Breast epithelium (tissue), 3 donors: Measurements from ENCODE around the gene STIM1.

Experiments used
- POLR2AphosphoS5 ChIP-seq, 3 donors: sonication (generic); formaldehyde crosslinking; IDR thresholded peaks; one replicate each; pipeline ENCODE4 v1.6.1; 2017; ENCODE audit warnings: antibody characterized with exemption in 3 of 3
- TF ChIP-seq, protein P1 (sequence below), 3 donors: fragments of 450-650 bp; IDR thresholded peaks; one replicate each; pipeline ENCODE4 v1.5.1; 2016 to 2017; ENCODE audit warnings: antibody characterized with exemption in 3 of 3, mild to moderate bottlenecking in 3 of 3, moderate library complexity in 3 of 3

DNA sequence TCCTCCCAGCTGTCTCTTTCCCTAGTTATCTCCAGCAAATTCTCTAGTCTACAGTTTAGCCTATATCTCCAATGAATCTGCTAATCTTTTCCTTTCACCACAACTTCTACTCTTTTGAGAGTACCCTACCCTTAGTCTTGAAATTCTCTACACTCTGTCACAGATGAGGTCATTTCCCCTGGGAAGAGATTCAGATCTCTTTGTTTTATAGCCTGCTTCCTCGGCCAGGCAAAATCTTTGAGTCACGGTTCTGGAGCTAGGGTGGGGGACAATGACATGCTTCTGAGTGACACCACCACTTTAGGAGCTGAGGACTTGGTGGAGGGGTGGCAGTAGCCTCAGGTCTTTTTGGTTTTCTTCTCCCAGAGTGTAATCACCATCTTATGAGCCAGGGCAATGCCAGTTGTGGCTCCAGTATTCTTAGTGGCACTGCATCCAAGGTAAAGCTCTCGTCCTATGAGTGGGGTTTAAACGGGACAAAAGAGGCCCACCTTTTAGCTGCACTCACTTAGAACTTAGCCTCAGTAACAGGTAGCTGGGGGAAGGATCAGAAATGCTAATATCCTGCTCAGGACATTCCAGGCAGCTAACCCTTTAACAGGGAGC lies 140.6 kb downstream of the STIM1 start:
- TF ChIP-seq, protein P1, sequence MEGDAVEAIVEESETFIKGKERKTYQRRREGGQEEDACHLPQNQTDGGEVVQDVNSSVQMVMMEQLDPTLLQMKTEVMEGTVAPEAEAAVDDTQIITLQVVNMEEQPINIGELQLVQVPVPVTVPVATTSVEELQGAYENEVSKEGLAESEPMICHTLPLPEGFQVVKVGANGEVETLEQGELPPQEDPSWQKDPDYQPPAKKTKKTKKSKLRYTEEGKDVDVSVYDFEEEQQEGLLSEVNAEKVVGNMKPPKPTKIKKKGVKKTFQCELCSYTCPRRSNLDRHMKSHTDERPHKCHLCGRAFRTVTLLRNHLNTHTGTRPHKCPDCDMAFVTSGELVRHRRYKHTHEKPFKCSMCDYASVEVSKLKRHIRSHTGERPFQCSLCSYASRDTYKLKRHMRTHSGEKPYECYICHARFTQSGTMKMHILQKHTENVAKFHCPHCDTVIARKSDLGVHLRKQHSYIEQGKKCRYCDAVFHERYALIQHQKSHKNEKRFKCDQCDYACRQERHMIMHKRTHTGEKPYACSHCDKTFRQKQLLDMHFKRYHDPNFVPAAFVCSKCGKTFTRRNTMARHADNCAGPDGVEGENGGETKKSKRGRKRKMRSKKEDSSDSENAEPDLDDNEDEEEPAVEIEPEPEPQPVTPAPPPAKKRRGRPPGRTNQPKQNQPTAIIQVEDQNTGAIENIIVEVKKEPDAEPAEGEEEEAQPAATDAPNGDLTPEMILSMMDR (IDR thresholded peaks at IDR 0.05) = no peak
- TF ChIP-seq POLR2AphosphoS5 (IDR thresholded peaks at IDR 0.05) = no peak
